KOPT-K1 (cell line): ENCODE data around the gene EIF2AK2.
"Not testable (repeated sequence)": the region's sequence is repeated elsewhere in the genome, so short reads cannot be mapped to it uniquely, and the experiment has no call there.

Experiments used
- H3K27ac ChIP-seq: fragments of 200-600 bp; sonication (generic); 2 replicates; pipeline ENCODE4 v1.5.1; 2016; ENCODE audit warnings: antibody characterized with exemption, mild to moderate bottlenecking, low read depth, low read length; ENCODE audit not compliant: poor library complexity, severe bottlenecking
- H3K36me3 ChIP-seq: fragments of 200-600 bp; sonication (generic); 2 replicates; pipeline ENCODE4 v1.5.1; 2017; ENCODE audit warnings: antibody characterized with exemption, mild to moderate bottlenecking, low read length, moderate library complexity; ENCODE audit not compliant: insufficient read depth
- H3K9me3 ChIP-seq: fragments of 200-600 bp; sonication (generic); 2 replicates; pipeline ENCODE4 v1.5.1; 2017; ENCODE audit warnings: antibody characterized with exemption, low read length, mild to moderate bottlenecking; ENCODE audit not compliant: insufficient read depth, poor library complexity, severe bottlenecking

Gene EIF2AK2

GRCh38 chr2:37156857-37157714 is at the start of gene EIF2AK2:
EIF2AK2 (minus strand) TSS chr2:37156980; CDS start chr2:37147806, 9,174 bp downstream.
- H3K9me3 ChIP-seq, result no peaks in the 10 kb centered on the region
- H3K27ac ChIP-seq, result peak within 1 kb of the TSS; percentile 85
- peaks cover 25% of the 10 kb centered on the region for H3K36me3 ChIP-seq

GRCh38 chr2:37205689-37206341 is 49.0 kb upstream of the EIF2AK2 start:
- H3K9me3 ChIP-seq, result peaks cover 58% of the 10 kb centered on the region
- H3K27ac ChIP-seq, result no peak overlapping the region
- H3K36me3 ChIP-seq, result peaks cover 100% of the 10 kb centered on the region

GRCh38 chr2:37205071-37205661 is 48.4 kb upstream of the EIF2AK2 start:
- Histone ChIP-seq H3K36me3 (peaks cover 100% of the 10 kb centered on the region), H3K9me3 (peaks cover 58% of the 10 kb centered on the region)
- H3K27ac ChIP-seq, result not testable (repeated sequence)

- peaks cover 46% of the 10 kb centered on the region for H3K9me3 ChIP-seq
Observed at GRCh38 chr2:37203708-37204107, 46.9 kb upstream of the EIF2AK2 start.

GRCh38 chr2:37201766-37202165 is 45.0 kb upstream of the EIF2AK2 start:
- Histone ChIP-seq H3K27ac (no peak overlapping the region), H3K9me3 (peaks cover 26% of the 10 kb centered on the region), H3K36me3 (peaks cover 81% of the 10 kb centered on the region)

More at GRCh38 chr2:37203708-37204107, 46.9 kb upstream of the EIF2AK2 start:
- Histone ChIP-seq H3K36me3 (peaks cover 95% of the 10 kb centered on the region), H3K27ac (no peak overlapping the region)

GRCh38 chr2:37201208-37201607 is 44.4 kb upstream of the EIF2AK2 start:
- Histone ChIP-seq H3K27ac (no peak overlapping the region), H3K9me3 (peaks cover 21% of the 10 kb centered on the region), H3K36me3 (peaks cover 75% of the 10 kb centered on the region)

GRCh38 chr2:37198681-37199065 is 41.9 kb upstream of the EIF2AK2 start:
- peaks cover 50% of the 10 kb centered on the region for H3K36me3 ChIP-seq
- H3K9me3 ChIP-seq, result peaks cover 4% of the 10 kb centered on the region
- no peak overlapping the region for H3K27ac ChIP-seq

GRCh38 chr2:37196320-37197195 is 39.8 kb upstream of the EIF2AK2 start, which contains the start of gene CEBPZOS:
CEBPZOS (plus strand) TSS chr2:37196496; CDS start chr2:37199705, 3,209 bp downstream.
- H3K36me3 ChIP-seq, result peaks cover 29% of the 10 kb centered on the region
- peak within 1 kb of the TSS; percentile 68 for H3K27ac ChIP-seq
- H3K9me3 ChIP-seq, result no peaks in the 10 kb centered on the region

GRCh38 chr2:37195862-37196319 is 39.1 kb upstream of the EIF2AK2 start:
- Histone ChIP-seq H3K27ac (peak overlapping the region; percentile 68), H3K36me3 (peaks cover 22% of the 10 kb centered on the region)
- H3K9me3 ChIP-seq, result not testable (repeated sequence)

- H3K27ac ChIP-seq, result no peak overlapping the region
- no peaks in the 10 kb centered on the region for H3K36me3 ChIP-seq
- H3K9me3 ChIP-seq, result no peaks in the 10 kb centered on the region
Observed at GRCh38 chr2:37192551-37192950, 35.8 kb upstream of the EIF2AK2 start.

- H3K27ac ChIP-seq, result no peak overlapping the region
- H3K9me3 ChIP-seq, result no peaks in the 10 kb centered on the region
- no peaks in the 10 kb centered on the region for H3K36me3 ChIP-seq
Observed at GRCh38 chr2:37191747-37192146, 35.0 kb upstream of the EIF2AK2 start.

- no peaks in the 10 kb centered on the region for H3K36me3 ChIP-seq
- H3K9me3 ChIP-seq, result no peaks in the 10 kb centered on the region
- no peak overlapping the region for H3K27ac ChIP-seq
Observed at GRCh38 chr2:37191253-37191652, 34.5 kb upstream of the EIF2AK2 start.

GRCh38 chr2:37190290-37190689 is 33.5 kb upstream of the EIF2AK2 start:
- Histone ChIP-seq H3K9me3 (no peaks in the 10 kb centered on the region), H3K27ac (no peak overlapping the region), H3K36me3 (no peaks in the 10 kb centered on the region)

- Histone ChIP-seq H3K9me3 (no peaks in the 10 kb centered on the region), H3K27ac (no peak overlapping the region), H3K36me3 (no peaks in the 10 kb centered on the region)
Observed at GRCh38 chr2:37189452-37190153, 32.8 kb upstream of the EIF2AK2 start.
